DMS53 treated with DMSO at 0.1 percent for 48 hours (cell line): ENCODE measurements around the gene SERPINB11.
A peak's percentile ranks its signal among the peaks of the same experiment; 100 is the strongest.
"Not testable (repeated sequence)": the region's sequence is repeated elsewhere in the genome, so short reads cannot be mapped to it uniquely, and the experiment has no call there.

Source experiments
- DNase-seq: peaks from one replicate; lab custom pipeline; 2025; ENCODE audit not compliant: unreplicated experiment; lab: John Stamatoyannopoulos, UW

The SERPINB11 gene

GRCh38 chr18:63702660-63703059, at the start of gene SERPINB11:
Gene SERPINB11, plus strand, starts transcription at chr18:63702960. Its CDS starts 7,234 bp downstream, at chr18:63710194.
- no peak for DNase-seq

GRCh38 chr18:63658920-63659319, 43.8 kb upstream of the SERPINB11 start:
- DNase-seq: not testable (repeated sequence)

- not testable (repeated sequence) for DNase-seq
Measured at GRCh38 chr18:63661750-63662149, 41.0 kb upstream of the SERPINB11 start, which contains the start of gene SERPINB3. Gene SERPINB3, minus strand, starts transcription at chr18:63661893. Its CDS starts 677 bp downstream, at chr18:63661216.

GRCh38 chr18:63664571-63664970, 38.2 kb upstream of the SERPINB11 start:
- no peak for DNase-seq

GRCh38 chr18:63676526-63677323, 26.0 kb upstream of the SERPINB11 start:
- DNase-seq: peak; percentile 67

GRCh38 chr18:63677500-63678225, 25.1 kb upstream of the SERPINB11 start:
- no peak for DNase-seq

GRCh38 chr18:63679820-63680606, 22.7 kb upstream of the SERPINB11 start:
- DNase-seq: no peak

GRCh38 chr18:63681449-63682340, 21.1 kb upstream of the SERPINB11 start:
- DNase-seq: peak; percentile 97

- no peak for DNase-seq
Measured at GRCh38 chr18:63683152-63683551, 19.6 kb upstream of the SERPINB11 start.

GRCh38 chr18:63683890-63684289, 18.9 kb upstream of the SERPINB11 start:
- DNase-seq: no peak

- no peak for DNase-seq
Measured at GRCh38 chr18:63684718-63685117, 18.0 kb upstream of the SERPINB11 start.

- DNase-seq: no peak
Measured at GRCh38 chr18:63686871-63687270, 15.9 kb upstream of the SERPINB11 start.

- no peak for DNase-seq
Measured at GRCh38 chr18:63689064-63689463, 13.7 kb upstream of the SERPINB11 start.

- DNase-seq: no peak
Measured at GRCh38 chr18:63697097-63697660, 5.6 kb upstream of the SERPINB11 start.

GRCh38 chr18:63700501-63700900, 2.3 kb upstream of the SERPINB11 start:
- DNase-seq: no peak

GRCh38 chr18:63701952-63702351, 808 bp upstream of the SERPINB11 start:
- DNase-seq: no peak

- DNase-seq: no peak
Measured at GRCh38 chr18:63705401-63705800, 2.6 kb downstream of the SERPINB11 start.

GRCh38 chr18:63707816-63708215, 5.1 kb downstream of the SERPINB11 start:
- no peak for DNase-seq

GRCh38 chr18:63708650-63709049, 5.9 kb downstream of the SERPINB11 start:
- no peak for DNase-seq
